D341Med (cell line): ENCODE results near the gene IFNLR1.
"Not testable (repeated sequence)": the region's sequence is repeated elsewhere in the genome, so short reads cannot be mapped to it uniquely, and the experiment has no call there.

Source experiments
- DNase-seq: peaks from one replicate; pipeline ENCODE4 v3.0.0; 2012; ENCODE audit warnings: low spot score

The IFNLR1 gene

GRCh38 chr1:24186993-24187790, at the start of gene IFNLR1:
Gene IFNLR1 (minus strand): TSS chr1:24187289. CDS start chr1:24187248, 41 bp downstream.
- peak; percentile 86 for DNase-seq

GRCh38 chr1:24235921-24236788, 49.1 kb upstream of the IFNLR1 start:
- DNase-seq: no peak

DNA sequence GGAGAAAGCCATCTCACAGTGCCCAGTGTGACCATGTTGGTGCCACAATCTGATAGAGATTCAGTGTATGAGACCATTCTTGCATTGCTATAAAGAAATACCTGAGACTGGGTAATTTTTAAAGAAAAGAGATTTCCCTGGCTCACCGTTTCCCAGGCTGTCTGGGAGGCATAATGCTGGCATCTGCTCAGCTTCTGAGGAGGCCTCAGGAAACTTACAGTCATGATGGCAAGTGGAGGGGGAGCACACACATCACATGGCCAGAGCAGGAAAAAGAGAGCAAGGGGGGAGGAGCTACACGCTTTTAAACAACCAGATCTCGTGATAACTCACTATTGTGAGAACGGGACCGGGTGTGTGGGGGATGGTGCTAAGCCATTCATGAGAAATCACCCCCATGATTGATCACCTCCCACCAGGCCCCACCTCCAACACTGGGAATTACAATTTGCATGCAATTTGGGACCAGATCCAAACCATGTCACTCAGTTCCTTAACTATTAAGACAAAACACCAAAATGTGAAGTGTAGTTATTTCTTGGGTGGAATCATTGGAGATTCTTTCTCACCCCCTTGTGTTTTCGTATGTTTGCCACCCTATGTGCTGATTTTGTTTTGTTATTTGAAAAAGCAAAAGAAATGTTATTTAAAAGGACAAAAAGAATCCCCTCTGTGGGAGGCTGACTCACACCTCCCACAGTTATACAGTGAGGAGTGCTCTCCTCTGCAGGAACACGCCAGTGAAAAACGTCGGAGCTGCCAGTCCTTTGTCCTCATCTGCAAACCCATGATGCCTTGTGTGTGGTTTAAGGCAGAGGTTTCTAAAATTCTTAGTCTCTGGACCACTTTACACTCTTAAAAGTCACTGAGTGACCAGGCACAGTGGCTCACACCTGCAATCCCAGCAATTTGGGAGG, 46.9 kb upstream of the IFNLR1 start:
- DNase-seq: no peak

- no peak for DNase-seq
Measured at GRCh38 chr1:24231701-24232100, 44.6 kb upstream of the IFNLR1 start.

- DNase-seq: no peak
Measured at GRCh38 chr1:24228311-24228710, 41.2 kb upstream of the IFNLR1 start.

- DNase-seq: no peak
Measured at GRCh38 chr1:24226749-24227148, 39.7 kb upstream of the IFNLR1 start.

- DNase-seq: no peak
Measured at GRCh38 chr1:24224761-24225160, 37.7 kb upstream of the IFNLR1 start.

DNA sequence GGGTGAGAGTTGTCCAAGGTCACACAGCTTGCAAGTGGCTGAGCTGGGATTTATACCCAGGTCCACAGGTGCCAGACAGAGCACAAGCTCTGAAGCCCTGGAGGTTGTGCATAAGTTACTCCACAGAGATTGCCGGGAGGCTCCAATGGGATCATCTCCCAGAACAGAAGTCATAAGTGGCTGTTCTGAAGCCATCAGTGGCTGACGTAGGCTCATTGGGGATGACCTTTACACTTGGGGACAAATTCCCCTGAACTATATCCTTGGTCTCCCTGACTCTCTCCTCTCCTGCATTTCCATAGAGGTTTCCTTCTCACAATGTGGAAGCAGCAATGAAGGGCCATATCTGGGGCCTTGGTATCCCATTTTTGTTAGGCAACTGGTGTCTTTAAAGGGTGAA, 37.0 kb upstream of the IFNLR1 start:
- no peak for DNase-seq

DNA sequence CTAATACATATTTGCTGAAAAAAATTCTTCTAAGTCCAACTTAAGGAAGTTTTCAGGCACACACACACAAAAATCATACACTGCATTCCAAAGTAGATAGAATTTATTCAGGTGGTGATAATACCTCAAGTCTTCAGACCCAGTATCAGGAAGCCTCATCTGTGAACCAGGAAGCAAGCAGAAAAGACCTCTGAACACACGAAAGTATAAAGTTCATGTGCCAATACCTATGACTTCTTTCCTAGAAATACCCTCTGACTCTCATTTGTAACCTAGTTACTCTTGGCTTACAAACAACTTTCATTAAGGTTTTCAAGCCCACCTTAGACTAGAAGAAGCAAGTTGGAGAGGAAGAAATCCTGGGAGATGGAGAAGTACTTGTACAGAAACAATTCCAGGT, 35.7 kb upstream of the IFNLR1 start:
- no peak for DNase-seq

- DNase-seq: no peak
Measured at GRCh38 chr1:24222008-24222605, 35.0 kb upstream of the IFNLR1 start.

DNA sequence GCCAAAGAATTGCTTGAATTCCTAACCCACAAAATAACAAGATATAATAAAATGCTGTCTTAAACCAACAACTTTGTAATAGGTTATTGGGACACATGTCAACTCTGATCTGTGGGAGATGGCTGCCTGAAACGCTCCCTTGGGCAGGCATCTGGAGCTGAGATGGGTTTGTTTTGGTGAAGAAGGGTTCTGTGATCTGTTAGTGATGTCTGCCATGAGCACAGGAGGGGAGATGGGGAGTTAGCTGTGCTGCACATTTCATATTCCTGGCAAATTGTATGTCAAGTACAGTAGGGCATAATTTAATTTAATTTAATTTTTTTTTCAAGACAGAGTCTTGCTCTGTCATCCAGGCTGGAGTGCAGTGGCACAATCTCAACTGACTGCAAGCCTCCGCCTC, 34.2 kb upstream of the IFNLR1 start:
- no peak for DNase-seq

DNA sequence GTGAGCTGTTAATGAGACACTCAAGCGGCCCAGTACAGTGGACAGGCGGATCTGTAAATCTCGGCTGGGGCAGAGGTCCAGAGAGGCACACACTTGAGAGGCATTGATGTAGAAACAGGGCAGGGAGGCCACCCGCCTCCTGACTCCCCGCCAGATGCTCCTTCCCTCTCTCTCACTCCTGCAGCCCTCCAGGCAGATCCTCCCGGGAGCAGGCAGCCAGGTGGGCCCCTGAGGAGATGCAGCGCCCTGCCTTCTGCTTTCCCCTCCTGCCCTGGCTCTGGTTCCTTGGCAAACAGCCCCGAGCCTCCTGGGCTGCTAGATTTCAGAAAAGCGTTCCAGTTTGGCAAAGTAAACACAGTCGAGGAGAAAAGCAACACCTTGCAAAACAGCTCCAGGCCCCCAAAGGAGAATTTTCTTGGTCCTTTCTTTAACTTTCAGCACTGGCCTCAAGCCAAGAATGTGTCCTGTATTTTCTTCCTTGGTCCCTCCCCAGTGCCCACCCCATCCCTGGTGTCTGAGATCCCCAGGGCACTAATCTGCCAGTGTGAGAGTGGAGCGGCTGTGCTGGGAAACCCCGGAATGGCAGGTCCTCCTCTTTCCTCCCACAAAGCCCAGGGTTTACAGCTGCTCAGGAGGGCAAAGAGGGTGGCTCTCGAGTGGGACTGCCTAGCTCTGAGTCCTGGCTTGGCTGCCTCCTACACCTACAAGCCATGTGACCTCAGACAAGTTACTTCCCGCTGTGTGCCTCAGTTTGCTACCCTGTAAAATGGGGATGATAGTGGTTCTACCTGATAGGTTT, 29.4 kb upstream of the IFNLR1 start:
- DNase-seq: peak; percentile 65

DNA sequence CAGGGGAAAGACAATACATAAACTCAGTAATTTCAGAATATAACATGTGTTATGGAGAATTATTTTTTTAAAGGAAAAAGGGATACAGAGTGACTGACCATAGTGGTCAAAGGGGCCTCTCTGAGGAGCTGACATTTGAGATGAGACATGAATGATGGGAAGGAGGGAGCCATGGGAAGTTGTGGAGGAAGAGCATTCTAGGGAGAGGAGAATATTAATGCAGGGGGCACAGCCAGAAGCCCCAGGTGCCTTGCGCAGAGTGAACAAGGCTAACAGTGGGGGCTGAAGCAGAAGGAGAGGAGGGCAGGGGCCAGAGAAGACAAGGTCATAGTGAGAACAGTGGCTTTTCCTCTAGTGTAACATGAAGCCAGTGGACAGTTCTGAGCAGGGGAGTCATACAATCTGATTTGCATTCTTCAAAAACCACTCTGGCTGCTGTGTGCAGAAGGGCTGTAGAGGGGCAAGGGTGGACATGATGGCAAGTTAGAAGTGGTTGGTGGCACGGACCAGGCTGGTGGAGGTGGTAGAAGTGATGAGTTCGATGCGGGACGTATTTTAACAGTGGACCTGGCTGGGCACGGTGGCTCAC, 28.2 kb upstream of the IFNLR1 start:
- no peak for DNase-seq

- no peak for DNase-seq
Measured at GRCh38 chr1:24212376-24212775, 25.3 kb upstream of the IFNLR1 start.

DNA sequence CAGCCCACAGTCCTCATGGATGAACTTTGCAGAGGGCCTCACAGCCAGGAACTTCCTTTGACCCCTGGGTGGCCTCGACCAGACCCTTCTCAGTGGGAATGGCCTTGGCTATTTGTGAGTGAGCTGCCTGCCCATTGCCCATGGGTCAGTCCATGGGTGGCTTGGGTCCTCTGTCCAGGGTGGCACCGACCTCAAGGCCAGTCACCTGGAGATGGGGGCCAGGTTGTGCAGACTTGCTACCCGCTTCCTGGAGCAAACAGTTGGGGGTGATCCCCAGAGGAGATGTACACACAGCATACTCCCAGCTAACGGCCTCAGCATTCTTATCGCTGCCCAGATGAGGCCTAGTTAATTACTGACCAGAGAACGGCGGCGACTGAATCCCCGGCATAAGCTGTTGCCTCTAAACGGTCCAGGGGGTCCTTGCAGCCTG, 23.1 kb upstream of the IFNLR1 start:
- no peak for DNase-seq

GRCh38 chr1:24209097-24209496, 22.0 kb upstream of the IFNLR1 start:
- DNase-seq: no peak

GRCh38 chr1:24207709-24208108, 20.6 kb upstream of the IFNLR1 start:
- no peak for DNase-seq

- DNase-seq: not testable (repeated sequence)
Measured at GRCh38 chr1:24207395-24207687, 20.3 kb upstream of the IFNLR1 start.

DNA sequence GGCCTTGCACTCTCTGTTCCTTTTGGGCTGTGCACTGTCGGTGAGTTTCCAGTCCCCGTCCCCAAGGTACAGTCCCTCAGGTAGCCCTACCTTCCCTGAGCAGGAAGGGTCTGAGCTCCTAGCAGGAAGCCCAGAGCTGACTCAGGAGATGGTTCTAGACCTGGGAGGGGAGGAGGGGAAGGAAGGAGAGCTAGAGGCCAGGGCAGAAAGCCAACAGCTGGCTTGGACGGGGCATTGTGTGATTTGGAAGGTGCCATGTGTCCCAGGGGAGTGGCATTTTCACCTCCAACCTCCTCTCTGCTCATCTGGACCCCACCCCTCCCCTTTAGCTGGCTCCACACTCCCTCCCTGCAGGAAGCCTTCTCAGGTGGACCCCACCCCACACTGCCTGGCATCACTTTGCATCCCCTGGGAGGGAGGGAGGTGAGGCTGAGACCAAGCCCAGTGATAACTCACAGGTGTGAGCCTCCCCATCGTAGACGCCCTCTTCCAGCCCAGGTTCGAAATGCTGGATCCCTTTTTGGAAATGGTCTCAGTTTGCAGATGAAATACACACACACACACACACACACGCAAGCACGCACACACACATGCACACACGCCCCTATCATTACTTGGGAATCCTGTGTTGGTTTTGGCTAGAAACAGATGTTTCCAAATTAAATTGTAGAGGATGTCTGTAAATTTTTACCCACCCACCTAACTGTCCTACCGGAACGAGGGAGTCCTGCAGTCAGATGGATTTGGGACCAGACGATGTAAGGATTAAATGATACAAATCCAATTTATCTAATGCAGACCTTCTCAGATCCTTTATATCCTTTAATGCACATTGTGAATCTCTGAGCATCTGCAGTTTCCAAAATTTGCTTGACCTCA, 19.7 kb upstream of the IFNLR1 start:
- no peak for DNase-seq

DNA sequence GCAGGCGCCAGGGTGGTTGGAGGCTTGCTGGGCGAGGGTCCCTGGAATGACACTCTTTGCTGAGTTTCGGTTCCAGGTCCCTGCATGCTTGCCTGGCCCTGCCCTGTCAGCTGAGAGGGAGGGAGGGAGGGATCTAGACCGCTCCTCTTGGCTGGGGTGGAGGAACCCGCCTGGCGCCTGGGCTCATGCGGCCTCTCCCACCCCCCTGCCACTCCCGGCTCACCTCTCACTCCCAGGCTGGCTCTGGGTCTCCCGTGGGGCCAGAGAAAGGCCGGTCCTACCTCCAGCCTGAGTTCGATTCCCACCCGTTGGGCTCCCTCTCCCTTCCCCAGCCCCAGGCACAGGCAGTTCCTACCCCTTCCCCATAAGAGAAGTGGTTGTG, 19.0 kb upstream of the IFNLR1 start:
- DNase-seq: no peak
